ENCODE data around the gene SLC2A10.

SLC2A10 gene

GRCh38 chr20:46680684-46681031 is 28.8 kb upstream of the SLC2A10 start:
- TF ChIP-seq SPI1 (IDR thresholded peaks at IDR 0.05; ENCODE audit: borderline replicate concordance, low read depth) (no peak), POLR2AphosphoS5 (IDR thresholded peaks at IDR 0.05; ENCODE audit: low read depth) (no peak), GABPA (IDR thresholded peaks at IDR 0.05; ENCODE audit: low read depth) (no peak), REST (IDR thresholded peaks at IDR 0.05; ENCODE audit: insufficient replicate concordance, low read depth) (no peak), CTCF (IDR thresholded peaks at IDR 0.05; ENCODE audit: insufficient read depth, low read length) (no peak)
- Histone ChIP-seq H3K27me3 (ENCODE audit: insufficient read depth, poor library complexity, severe bottlenecking) (no peaks in the 10 kb centered on the region), H3K4me3 (replicated peaks; ENCODE audit: insufficient read depth, low read length) (no peak overlapping the region), H3K27ac (replicated peaks) (no peak overlapping the region)
- no peak for DNase-seq (ENCODE audit: low read depth in 1 of 2, low spot score in 1 of 2)

GRCh38 chr20:46681032-46681854 is 28.2 kb upstream of the SLC2A10 start:
- Histone ChIP-seq H3K27me3 (ENCODE audit: insufficient read depth, poor library complexity, severe bottlenecking) (no peaks in the 10 kb centered on the region), H3K27ac (replicated peaks) (no peak overlapping the region), H3K4me3 (replicated peaks; ENCODE audit: insufficient read depth, low read length) (no peak overlapping the region)
- DNase-seq (ENCODE audit: low read depth in 1 of 2, low spot score in 1 of 2), result peak; percentile 66 to 73
- TF ChIP-seq POLR2AphosphoS5 (IDR thresholded peaks at IDR 0.05; ENCODE audit: low read depth) (no peak), REST (IDR thresholded peaks at IDR 0.05; ENCODE audit: insufficient replicate concordance, low read depth) (no peak), CTCF (IDR thresholded peaks at IDR 0.05; ENCODE audit: insufficient read depth, low read length) (peak; percentile 89), GABPA (IDR thresholded peaks at IDR 0.05; ENCODE audit: low read depth) (no peak), SPI1 (IDR thresholded peaks at IDR 0.05; ENCODE audit: borderline replicate concordance, low read depth) (no peak)

GRCh38 chr20:46682063-46682821 is 27.2 kb upstream of the SLC2A10 start:
- no peak for TF ChIP-seq CTCF (IDR thresholded peaks at IDR 0.05; ENCODE audit: insufficient read depth, low read length)
- DNase-seq (ENCODE audit: low read depth in 1 of 2, low spot score in 1 of 2), result peak in 1 of 2 experiments; percentile 20
- no peak overlapping the region for H3K4me3 ChIP-seq (replicated peaks; ENCODE audit: insufficient read depth, low read length)
- no peak overlapping the region; the same call in 1 of the 2 replicates for H3K27ac ChIP-seq (replicated peaks)
- no peaks in the 10 kb centered on the region for H3K27me3 ChIP-seq (ENCODE audit: insufficient read depth, poor library complexity, severe bottlenecking)
